SK-N-SH (cell line): ENCODE measurements around the gene HINT3. TPM values are rescaled to one million over a fixed set of nuclear protein-coding genes. Genes with fewer than 3 reads are reported as not detected.

ENCODE experiments used
- CTCF ChIA-PET: fragments of 300-600, 350-600 bp; formaldehyde crosslinking; extraction: SDS; loops from one replicate; lab custom pipeline; 2021; lab: Yijun Ruan, JAX
- POLR2A ChIA-PET: fragments of 350-600 bp; sonication (Branson Sonifier 250); formaldehyde crosslinking; extraction: SDS; loops from one replicate; lab custom pipeline; 2020; ENCODE audit warnings: antibody characterized with exemption, inconsistent platforms; lab: Yijun Ruan, JAX
- DNase-seq: peaks from one replicate; pipeline ENCODE4 v3.0.0; 2012
- H2AFZ ChIP-seq: fragments of 200-600 bp; sonication (generic); 2 replicates; pipeline ENCODE4 v1.8.1; 2016; ENCODE audit warnings: antibody characterized with exemption, mild to moderate bottlenecking, low read depth
- H3F3A ChIP-seq: fragments of 200-600 bp; sonication (generic); replicated peaks from 2 replicates; pipeline ENCODE3; 2016; ENCODE audit warnings: antibody characterized with exemption, mild to moderate bottlenecking; ENCODE audit not compliant: insufficient read depth
- H3K27ac ChIP-seq, 2 experiments: fragments of 200-500 bp in 1 of 2; fragments of 200-600 bp in 1 of 2; sonication (Bioruptor generic) in 1 of 2; sonication (generic), shearing (Covaris generic) in 1 of 2; 2 replicates each; pipeline versions ENCODE4 v1.5.1 to v1.6.1; 2014 to 2016; ENCODE audit warnings: low read depth in 2 of 2, inconsistent platforms in 1 of 2, low read length in 1 of 2, mild to moderate bottlenecking in 1 of 2, mixed read lengths in 1 of 2
- H3K27me3 ChIP-seq: fragments of 200-600 bp; sonication (generic), shearing (Covaris generic); 2 replicates; pipeline ENCODE4 v1.6.1; 2016; ENCODE audit warnings: mixed run types; ENCODE audit not compliant: insufficient read depth
- H3K36me3 ChIP-seq, 2 experiments: fragments of 200-500 bp in 1 of 2; fragments of 200-600 bp in 1 of 2; sonication (Bioruptor generic) in 1 of 2; sonication (generic) in 1 of 2; replicated peaks in 1 of 2; 2 replicates each; pipeline versions ENCODE3 to v1.5.1; 2014 to 2016; ENCODE audit warnings: low read length in 1 of 2, mild to moderate bottlenecking in 1 of 2; ENCODE audit not compliant: insufficient read depth in 2 of 2, control insufficient read depth in 1 of 2
- H3K4me1 ChIP-seq, 2 experiments: fragments of 200-500 bp in 1 of 2; fragments of 200-600 bp in 1 of 2; sonication (Bioruptor generic) in 1 of 2; sonication (generic), shearing (Covaris generic) in 1 of 2; 2 replicates each; pipeline versions ENCODE4 v1.5.1 to v1.6.1; 2014 to 2016; ENCODE audit warnings: low read depth in 1 of 2, low read length in 1 of 2, mixed run types in 1 of 2; ENCODE audit not compliant: insufficient read depth in 2 of 2, control insufficient read depth in 1 of 2
- H3K4me2 ChIP-seq: fragments of 200-600 bp; sonication (generic), shearing (Covaris generic); 2 replicates; pipeline ENCODE4 v1.6.1; 2017; ENCODE audit warnings: mixed run types
- H3K4me3 ChIP-seq, 2 experiments: fragments of 200-500 bp in 1 of 2; fragments of 200-600 bp in 1 of 2; sonication (Bioruptor generic) in 1 of 2; sonication (generic), shearing (Covaris generic) in 1 of 2; 2 replicates each; pipeline versions ENCODE4 v1.5.1 to v1.8.1; 2014 to 2016; ENCODE audit warnings: low read depth in 2 of 2, inconsistent platforms in 1 of 2, low read length in 1 of 2, mild to moderate bottlenecking in 1 of 2, mixed read lengths in 1 of 2, moderate library complexity in 1 of 2
- H3K79me2 ChIP-seq: fragments of 200-600 bp; sonication (generic); 2 replicates; pipeline ENCODE4 v1.8.1; 2017; ENCODE audit warnings: mild to moderate bottlenecking; ENCODE audit not compliant: insufficient read depth
- H3K9ac ChIP-seq: fragments of 200-600 bp; sonication (generic); 2 replicates; pipeline ENCODE4 v1.6.1; 2017; ENCODE audit warnings: mixed run types
- H3K9me2 ChIP-seq: fragments of 200-600 bp; sonication (generic); 2 replicates; pipeline ENCODE4 v1.6.1; 2017; ENCODE audit warnings: mixed run types
- H3K9me3 ChIP-seq: fragments of 200-600 bp; sonication (generic); 2 replicates; pipeline ENCODE4 v1.6.1; 2017; ENCODE audit warnings: mixed run types, mild to moderate bottlenecking, moderate library complexity
- H4K20me1 ChIP-seq: fragments of 200-600 bp; sonication (generic); 2 replicates; pipeline ENCODE4 v1.6.1; 2017; ENCODE audit warnings: mild to moderate bottlenecking, mixed run types; ENCODE audit not compliant: insufficient read depth
- ELF1 ChIP-seq: IDR thresholded peaks from 2 replicates; pipeline ENCODE4 v1.4.0; 2012
- FOXM1 ChIP-seq: IDR thresholded peaks from 2 replicates; pipeline ENCODE4 v1.4.0; 2012; ENCODE audit warnings: low read depth, mild to moderate bottlenecking
- GATA2 ChIP-seq: sonication (generic); formaldehyde crosslinking; IDR thresholded peaks from 2 replicates; pipeline ENCODE4 v1.5.0; 2020; ENCODE audit warnings: mild to moderate bottlenecking, missing genetic modification reagents
- MXI1 ChIP-seq: IDR thresholded peaks from 2 replicates; pipeline ENCODE4 v1.6.1; 2012; ENCODE audit warnings: mild to moderate bottlenecking, low read depth, low read length, improper control_type of control experiment
- NRF1 ChIP-seq: IDR thresholded peaks from 2 replicates; pipeline ENCODE4 v1.6.1; 2012; ENCODE audit warnings: low read depth, mild to moderate bottlenecking, low read length
- RAD21 ChIP-seq: IDR thresholded peaks from 2 replicates; pipeline ENCODE4 v1.6.1; 2012; ENCODE audit warnings: mild to moderate bottlenecking, low read length
- RCOR1 ChIP-seq: fragments of 150-350 bp; IDR thresholded peaks from 2 replicates; pipeline ENCODE4 v1.6.1; 2017; ENCODE audit warnings: antibody characterized with exemption, low read length
- RXRA ChIP-seq: IDR thresholded peaks from 2 replicates; pipeline ENCODE4 v1.4.0; 2012; ENCODE audit warnings: low read depth, mild to moderate bottlenecking, borderline replicate concordance
- SMC3 ChIP-seq: IDR thresholded peaks from 2 replicates; pipeline ENCODE4 v1.6.1; 2012; ENCODE audit warnings: low read depth, low read length, improper control_type of control experiment
- TEAD4 ChIP-seq: IDR thresholded peaks from 2 replicates; pipeline ENCODE4 v1.4.0; 2012; ENCODE audit warnings: mild to moderate bottlenecking, borderline replicate concordance; ENCODE audit not compliant: insufficient read depth
- polyA plus RNA-seq, 3 experiments: library from polyadenylated mRNA; depleted of rRNA; stranded (reverse); fragments of >200 nt; gene quantifications; 2 replicates each; pipeline ENCODE4 v1.2.3, GENCODE V29; 2012
- TF ChIP-seq, protein P1 (sequence below): IDR thresholded peaks from 2 replicates; pipeline ENCODE4 v1.6.1; 2012; ENCODE audit warnings: mild to moderate bottlenecking, low read depth, low read length, moderate library complexity
- TF ChIP-seq, protein P2 (sequence below): IDR thresholded peaks from 2 replicates; pipeline ENCODE4; 2012
- TF ChIP-seq, protein P3 (sequence below): IDR thresholded peaks from 2 replicates; pipeline ENCODE4 v1.4.0; 2012; ENCODE audit warnings: low read depth, borderline replicate concordance

Gene HINT3
- polyA plus RNA-seq, 1 of the 3 experiments (the other 2 are of a cell fraction): 1.8 TPM

DNA sequence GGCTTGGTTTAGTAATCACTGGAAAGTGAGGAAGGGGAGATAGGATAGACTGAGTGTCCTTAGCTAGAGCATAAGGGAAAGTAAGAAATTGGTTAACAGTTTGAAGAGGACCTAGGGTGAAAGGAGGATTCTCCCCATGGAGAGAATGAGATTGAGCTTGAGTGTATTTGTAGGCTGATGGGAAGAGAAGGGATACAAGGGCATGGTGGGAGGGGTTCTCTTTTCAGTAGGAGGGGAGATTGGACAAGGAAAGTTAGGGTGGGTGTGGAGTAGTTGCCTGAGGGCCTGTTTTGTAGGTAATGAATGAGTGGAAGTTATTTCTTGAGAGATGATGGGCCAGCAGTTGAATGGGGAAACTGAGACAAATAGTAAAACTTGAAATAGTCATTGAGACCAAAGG lies 31.7 kb downstream of the HINT3 start:
- ChIA-PET CTCF (no interaction called here), POLR2A (no interaction called here)
- TF ChIP-seq NRF1 (no peak), GATA2 (CRISPR knock-in tag) (no peak), SMC3 (no peak), FOXM1 (no peak), ELF1 (no peak), RXRA (no peak), TEAD4 (no peak), RAD21 (no peak), MXI1 (no peak), RCOR1 (no peak)
- TF ChIP-seq, protein P1, sequence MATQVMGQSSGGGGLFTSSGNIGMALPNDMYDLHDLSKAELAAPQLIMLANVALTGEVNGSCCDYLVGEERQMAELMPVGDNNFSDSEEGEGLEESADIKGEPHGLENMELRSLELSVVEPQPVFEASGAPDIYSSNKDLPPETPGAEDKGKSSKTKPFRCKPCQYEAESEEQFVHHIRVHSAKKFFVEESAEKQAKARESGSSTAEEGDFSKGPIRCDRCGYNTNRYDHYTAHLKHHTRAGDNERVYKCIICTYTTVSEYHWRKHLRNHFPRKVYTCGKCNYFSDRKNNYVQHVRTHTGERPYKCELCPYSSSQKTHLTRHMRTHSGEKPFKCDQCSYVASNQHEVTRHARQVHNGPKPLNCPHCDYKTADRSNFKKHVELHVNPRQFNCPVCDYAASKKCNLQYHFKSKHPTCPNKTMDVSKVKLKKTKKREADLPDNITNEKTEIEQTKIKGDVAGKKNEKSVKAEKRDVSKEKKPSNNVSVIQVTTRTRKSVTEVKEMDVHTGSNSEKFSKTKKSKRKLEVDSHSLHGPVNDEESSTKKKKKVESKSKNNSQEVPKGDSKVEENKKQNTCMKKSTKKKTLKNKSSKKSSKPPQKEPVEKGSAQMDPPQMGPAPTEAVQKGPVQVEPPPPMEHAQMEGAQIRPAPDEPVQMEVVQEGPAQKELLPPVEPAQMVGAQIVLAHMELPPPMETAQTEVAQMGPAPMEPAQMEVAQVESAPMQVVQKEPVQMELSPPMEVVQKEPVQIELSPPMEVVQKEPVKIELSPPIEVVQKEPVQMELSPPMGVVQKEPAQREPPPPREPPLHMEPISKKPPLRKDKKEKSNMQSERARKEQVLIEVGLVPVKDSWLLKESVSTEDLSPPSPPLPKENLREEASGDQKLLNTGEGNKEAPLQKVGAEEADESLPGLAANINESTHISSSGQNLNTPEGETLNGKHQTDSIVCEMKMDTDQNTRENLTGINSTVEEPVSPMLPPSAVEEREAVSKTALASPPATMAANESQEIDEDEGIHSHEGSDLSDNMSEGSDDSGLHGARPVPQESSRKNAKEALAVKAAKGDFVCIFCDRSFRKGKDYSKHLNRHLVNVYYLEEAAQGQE: no peak
- TF ChIP-seq, protein P2, sequence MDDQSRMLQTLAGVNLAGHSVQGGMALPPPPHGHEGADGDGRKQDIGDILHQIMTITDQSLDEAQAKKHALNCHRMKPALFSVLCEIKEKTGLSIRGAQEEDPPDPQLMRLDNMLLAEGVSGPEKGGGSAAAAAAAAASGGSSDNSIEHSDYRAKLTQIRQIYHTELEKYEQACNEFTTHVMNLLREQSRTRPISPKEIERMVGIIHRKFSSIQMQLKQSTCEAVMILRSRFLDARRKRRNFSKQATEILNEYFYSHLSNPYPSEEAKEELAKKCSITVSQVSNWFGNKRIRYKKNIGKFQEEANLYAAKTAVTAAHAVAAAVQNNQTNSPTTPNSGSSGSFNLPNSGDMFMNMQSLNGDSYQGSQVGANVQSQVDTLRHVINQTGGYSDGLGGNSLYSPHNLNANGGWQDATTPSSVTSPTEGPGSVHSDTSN: no peak
- TF ChIP-seq, protein P3, sequence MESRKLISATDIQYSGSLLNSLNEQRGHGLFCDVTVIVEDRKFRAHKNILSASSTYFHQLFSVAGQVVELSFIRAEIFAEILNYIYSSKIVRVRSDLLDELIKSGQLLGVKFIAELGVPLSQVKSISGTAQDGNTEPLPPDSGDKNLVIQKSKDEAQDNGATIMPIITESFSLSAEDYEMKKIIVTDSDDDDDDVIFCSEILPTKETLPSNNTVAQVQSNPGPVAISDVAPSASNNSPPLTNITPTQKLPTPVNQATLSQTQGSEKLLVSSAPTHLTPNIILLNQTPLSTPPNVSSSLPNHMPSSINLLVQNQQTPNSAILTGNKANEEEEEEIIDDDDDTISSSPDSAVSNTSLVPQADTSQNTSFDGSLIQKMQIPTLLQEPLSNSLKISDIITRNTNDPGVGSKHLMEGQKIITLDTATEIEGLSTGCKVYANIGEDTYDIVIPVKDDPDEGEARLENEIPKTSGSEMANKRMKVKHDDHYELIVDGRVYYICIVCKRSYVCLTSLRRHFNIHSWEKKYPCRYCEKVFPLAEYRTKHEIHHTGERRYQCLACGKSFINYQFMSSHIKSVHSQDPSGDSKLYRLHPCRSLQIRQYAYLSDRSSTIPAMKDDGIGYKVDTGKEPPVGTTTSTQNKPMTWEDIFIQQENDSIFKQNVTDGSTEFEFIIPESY: no peak
- Histone ChIP-seq H3K9ac (no peak overlapping the region), H3K4me2 (no peak overlapping the region), H3K27me3 (no peaks in the 10 kb centered on the region), H3K4me1 (peaks cover 3 to 18% of the 10 kb centered on the region in 2 experiments), H3F3A (peaks cover 13% of the 10 kb centered on the region), H3K79me2 (peaks cover 27% of the 10 kb centered on the region; the same call in 1 of the 2 replicates), H4K20me1 (no peaks in the 10 kb centered on the region), H3K4me3 (no peak overlapping the region), H3K9me3 (no peaks in the 10 kb centered on the region), H3K27ac (no peak overlapping the region), H3K9me2 (no peaks in the 10 kb centered on the region), H2AFZ (no peak overlapping the region), H3K36me3 (no peaks in the 10 kb centered on the region)
- no peak for DNase-seq
